Endothelial cell of umbilical vein (primary cell): ENCODE results near the gene RO60. TPM values are rescaled to one million over a fixed set of nuclear protein-coding genes. Genes with fewer than 3 reads are reported as not detected.

Source experiments
- BruUV-seq: library from RNA; stranded (reverse); fragments of 400-500 nt; replicated peaks from 2 replicates; lab custom pipeline; 2021; lab: Mats Ljungman, UMichigan
- CTCF ChIA-PET: fragments of 300-600, 350-600 bp; sonication (Branson Sonifier 250); formaldehyde crosslinking; loops from one replicate; lab custom pipeline; 2021; ENCODE audit warnings: antibody characterized with exemption, inconsistent platforms; lab: Charles Lee
- POLR2A ChIA-PET: fragments of 300-600, 350-600 bp; sonication (Branson Sonifier 250); formaldehyde crosslinking; loops from one replicate; lab custom pipeline; 2021; ENCODE audit warnings: antibody characterized with exemption, inconsistent platforms; lab: Charles Lee
- DNase-seq: peaks from one replicate; pipeline ENCODE4 v3.0.0-alpha.2; 2011; ENCODE audit warnings: low read depth, low spot score
- FAIRE-seq: peaks from 2 replicates; lab custom pipeline; 2011; peaks lifted over from hg19 to GRCh38; lab: Jason Lieb, UNC
- H2AFZ ChIP-seq: 2 replicates; pipeline ENCODE4 v1.6.0; 2012; ENCODE audit warnings: low read depth, low read length, control low read depth, inconsistent platforms
- H3K27ac ChIP-seq: 2 replicates; pipeline ENCODE4 v1.5.1; 2011; ENCODE audit warnings: low read depth, mild to moderate bottlenecking, control low read depth, low read length, moderate library complexity; ENCODE audit not compliant: insufficient read depth
- H3K27me3 ChIP-seq, 2 experiments: 2 replicates each; pipeline versions ENCODE4 v1.6.0 to v1.6.1; 2011; ENCODE audit warnings: low read length in 2 of 2, mixed read lengths in 1 of 2; ENCODE audit not compliant: control insufficient read depth in 2 of 2, insufficient read depth in 2 of 2
- H3K36me3 ChIP-seq, 2 experiments: 2 replicates in 1 of 2; 3 replicates in 1 of 2; pipeline ENCODE4 v1.5.1; 2011; ENCODE audit warnings: low read length in 2 of 2, mild to moderate bottlenecking in 1 of 2, moderate library complexity in 1 of 2; ENCODE audit not compliant: control insufficient read depth in 2 of 2, insufficient read depth in 2 of 2; ENCODE audit errors: extremely low read depth in 1 of 2
- H3K4me1 ChIP-seq: 3 replicates; pipeline ENCODE4 v1.5.1; 2011; ENCODE audit warnings: mild to moderate bottlenecking, low read length; ENCODE audit not compliant: control insufficient read depth, insufficient read depth; ENCODE audit errors: extremely low read depth
- H3K4me2 ChIP-seq: 2 replicates; pipeline ENCODE4 v1.6.1; 2011; ENCODE audit warnings: low read length, control low read depth, mixed read lengths; ENCODE audit not compliant: insufficient read depth
- H3K4me3 ChIP-seq, 3 experiments: fragments of 200-600 bp in 1 of 3; sonication (generic), shearing (Covaris generic) in 1 of 3; replicated peaks in 1 of 3; 2 replicates each; pipeline ENCODE4 v1.5.1; 2011 to 2016; ENCODE audit warnings: control low read depth in 3 of 3, low read length in 3 of 3, mild to moderate bottlenecking in 2 of 3, inconsistent platforms in 1 of 3, low read depth in 1 of 3, moderate library complexity in 1 of 3; ENCODE audit not compliant: insufficient read depth in 1 of 3
- H3K79me2 ChIP-seq: 2 replicates; pipeline ENCODE4 v1.6.0; 2012; ENCODE audit warnings: low read length, inconsistent platforms; ENCODE audit not compliant: control insufficient read depth, insufficient read depth
- H3K9ac ChIP-seq: replicated peaks from 2 replicates; pipeline ENCODE3; 2011; ENCODE audit warnings: low read length, control low read depth; ENCODE audit not compliant: insufficient read depth; ENCODE audit errors: extremely low read depth
- H3K9me1 ChIP-seq: replicated peaks from 3 replicates; pipeline ENCODE4 v1.6.0; 2011; ENCODE audit warnings: mild to moderate bottlenecking, low read length; ENCODE audit not compliant: control insufficient read depth, insufficient read depth; ENCODE audit errors: extremely low read depth
- H3K9me3 ChIP-seq: replicated peaks from 2 replicates; pipeline ENCODE4 v1.5.1; 2012; ENCODE audit warnings: low read length, inconsistent platforms; ENCODE audit not compliant: control insufficient read depth, insufficient read depth
- H4K20me1 ChIP-seq: replicated peaks from 2 replicates; pipeline ENCODE3; 2011; ENCODE audit warnings: mild to moderate bottlenecking, low read length; ENCODE audit not compliant: control insufficient read depth, insufficient read depth; ENCODE audit errors: extremely low read depth
- EZH2 ChIP-seq: IDR thresholded peaks from 2 replicates; pipeline ENCODE4 v1.6.1; 2012; ENCODE audit warnings: borderline replicate concordance, low read depth, mild to moderate bottlenecking, moderate library complexity, low read length, inconsistent platforms; ENCODE audit not compliant: severe bottlenecking
- FOS ChIP-seq: IDR thresholded peaks from 2 replicates; pipeline ENCODE4 v1.6.1; 2011; ENCODE audit warnings: mild to moderate bottlenecking, low read length, moderate library complexity, borderline replicate concordance; ENCODE audit not compliant: insufficient read depth
- JUN ChIP-seq: IDR thresholded peaks from 2 replicates; pipeline ENCODE4 v1.6.1; 2011; ENCODE audit warnings: borderline replicate concordance, low read depth; ENCODE audit not compliant: insufficient read length, insufficient read depth
- MAX ChIP-seq: IDR thresholded peaks from 2 replicates; pipeline ENCODE4 v1.6.1; 2011; ENCODE audit not compliant: insufficient read depth, insufficient read length
- MYC ChIP-seq: IDR thresholded peaks from one replicate; pipeline ENCODE4 v1.6.1; 2011; ENCODE audit warnings: mild to moderate bottlenecking, low read depth, low read length
- POLR2A ChIP-seq: IDR thresholded peaks from 2 replicates; pipeline ENCODE4 v1.6.1; 2012; ENCODE audit warnings: low read depth, mild to moderate bottlenecking, control low read depth, low read length
- dilution Hi-C: fragments of 300-500 bp; cut with MboI; formaldehyde crosslinking; loops from one replicate; pipeline ENCODE4 v1.15.0; 2019; ENCODE audit warnings: low sequenced_read_pairs; ENCODE audit not compliant: extremely low pct_ligation_motif_present
- intact Hi-C: fragments of 100-400 bp; cut with micrococcal nuclease; formaldehyde crosslinking; loops from one replicate; pipeline ENCODE4 v1.10.0; 2022
- polyA plus RNA-seq, 4 experiments: library from polyadenylated mRNA; depleted of rRNA in 3 of 4; stranded (reverse) in 3 of 4; unstranded in 1 of 4; fragments of >200 nt; gene quantifications; 2 replicates each; pipeline versions ENCODE4 v1.2.1 to v1.2.3, GENCODE V29; 2011 to 2012; ENCODE audit warnings: missing spikeins in 1 of 4
- total RNA-seq: library from RNA; stranded (reverse); gene quantifications from 2 replicates; pipeline ENCODE4 v1.2.3, GENCODE V29; 2021
- TF ChIP-seq, protein P1 (sequence below), 2 donors: IDR thresholded peaks; 1 replicate in 1 of 2; 2 replicates in 1 of 2; pipeline ENCODE4 v1.5.1; 2011; ENCODE audit warnings: low read length in 2 of 2, mild to moderate bottlenecking in 2 of 2, moderate library complexity in 2 of 2, control low read depth in 1 of 2, inconsistent platforms in 1 of 2, low read depth in 1 of 2; ENCODE audit not compliant: insufficient read depth in 1 of 2; ENCODE audit errors: extremely low read depth in 1 of 2

The RO60 gene
- total and polyA plus RNA-seq, 2 donors (not counting 3 experiments of a cell fraction or from before 2014, with no cell fraction given) = 11.1 to 60.3 TPM

GRCh38 chr1:193094112-193094511, 34.7 kb downstream of the RO60 start:
- no peaks in the 10 kb centered on the region for H3K79me2 ChIP-seq
- no peaks in the 10 kb centered on the region for H3K27me3 ChIP-seq
- no peaks in the 10 kb centered on the region for H4K20me1 ChIP-seq
- H3K9ac ChIP-seq = no peak overlapping the region
- CTCF ChIA-PET = interaction anchor here (0.8 to 1.7 kb wide), 2 partner anchors 11 to 64 kb away, joined by 3 to 6 read pairs; partner anchors contain the start of gene GLRX2
- TF ChIP-seq FOS (no peak), MYC (no peak), MAX (no peak), POLR2A (no peak), JUN (no peak), EZH2 (no peak)
- TF ChIP-seq, protein P1, sequence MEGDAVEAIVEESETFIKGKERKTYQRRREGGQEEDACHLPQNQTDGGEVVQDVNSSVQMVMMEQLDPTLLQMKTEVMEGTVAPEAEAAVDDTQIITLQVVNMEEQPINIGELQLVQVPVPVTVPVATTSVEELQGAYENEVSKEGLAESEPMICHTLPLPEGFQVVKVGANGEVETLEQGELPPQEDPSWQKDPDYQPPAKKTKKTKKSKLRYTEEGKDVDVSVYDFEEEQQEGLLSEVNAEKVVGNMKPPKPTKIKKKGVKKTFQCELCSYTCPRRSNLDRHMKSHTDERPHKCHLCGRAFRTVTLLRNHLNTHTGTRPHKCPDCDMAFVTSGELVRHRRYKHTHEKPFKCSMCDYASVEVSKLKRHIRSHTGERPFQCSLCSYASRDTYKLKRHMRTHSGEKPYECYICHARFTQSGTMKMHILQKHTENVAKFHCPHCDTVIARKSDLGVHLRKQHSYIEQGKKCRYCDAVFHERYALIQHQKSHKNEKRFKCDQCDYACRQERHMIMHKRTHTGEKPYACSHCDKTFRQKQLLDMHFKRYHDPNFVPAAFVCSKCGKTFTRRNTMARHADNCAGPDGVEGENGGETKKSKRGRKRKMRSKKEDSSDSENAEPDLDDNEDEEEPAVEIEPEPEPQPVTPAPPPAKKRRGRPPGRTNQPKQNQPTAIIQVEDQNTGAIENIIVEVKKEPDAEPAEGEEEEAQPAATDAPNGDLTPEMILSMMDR (IDR thresholded peaks at IDR 0.05; ENCODE audit: extremely low read depth in 1 of 2, insufficient read depth in 1 of 2, low read depth in 1 of 2, low read length in 2 of 2) = no peak
- DNase-seq (no peak), FAIRE-seq (no peak)
- no peaks in the 10 kb centered on the region for H3K9me3 ChIP-seq
- intact Hi-C loops = no loop called here
- H3K36me3 ChIP-seq = peaks cover 2 to 6% of the 10 kb centered on the region in 2 experiments
- no peak overlapping the region for H3K4me2 ChIP-seq
- no peaks in the 10 kb centered on the region for H3K4me1 ChIP-seq
- no peak overlapping the region for H2AFZ ChIP-seq
- POLR2A ChIA-PET = no interaction called here
- no peaks in the 10 kb centered on the region for H3K9me1 ChIP-seq
- BruUV-seq = no TSS peak
- no peak overlapping the region for H3K27ac ChIP-seq
- dilution Hi-C loops = no loop called here
- H3K4me3 ChIP-seq = no peak overlapping the region
